GM18909 (cell line): Measurements from ENCODE around the gene HS6ST1.

Source experiments
- ATAC-seq: cut with Tn5 transposase; IDR thresholded peaks from one replicate; pipeline ENCODE4 v1.9.1; 2021; ENCODE audit warnings: mild to moderate bottlenecking; ENCODE audit not compliant: unreplicated experiment, poor library complexity

HS6ST1 gene

DNA sequence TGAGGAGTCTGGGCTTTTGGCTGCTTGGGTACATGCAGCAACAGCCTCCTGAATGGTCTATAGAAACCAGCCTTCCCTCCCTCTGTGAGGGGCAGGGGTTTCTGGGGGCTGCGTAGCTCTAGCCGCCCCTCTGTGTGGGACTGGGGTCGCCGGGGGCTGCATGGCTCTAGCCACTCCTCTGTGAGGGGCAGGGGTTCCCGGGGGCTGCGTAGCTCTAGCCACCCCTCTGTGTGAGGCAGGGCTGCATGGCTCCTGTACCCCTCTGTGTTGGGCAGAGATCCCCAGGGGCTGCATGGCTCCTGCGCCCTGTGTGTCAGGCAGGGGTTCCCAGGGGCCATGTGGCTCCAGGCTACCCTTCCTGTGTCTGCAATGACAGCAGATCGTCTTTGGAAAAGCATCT lies 17.6 kb downstream of the HS6ST1 start:
- ATAC-seq = no peak

DNA sequence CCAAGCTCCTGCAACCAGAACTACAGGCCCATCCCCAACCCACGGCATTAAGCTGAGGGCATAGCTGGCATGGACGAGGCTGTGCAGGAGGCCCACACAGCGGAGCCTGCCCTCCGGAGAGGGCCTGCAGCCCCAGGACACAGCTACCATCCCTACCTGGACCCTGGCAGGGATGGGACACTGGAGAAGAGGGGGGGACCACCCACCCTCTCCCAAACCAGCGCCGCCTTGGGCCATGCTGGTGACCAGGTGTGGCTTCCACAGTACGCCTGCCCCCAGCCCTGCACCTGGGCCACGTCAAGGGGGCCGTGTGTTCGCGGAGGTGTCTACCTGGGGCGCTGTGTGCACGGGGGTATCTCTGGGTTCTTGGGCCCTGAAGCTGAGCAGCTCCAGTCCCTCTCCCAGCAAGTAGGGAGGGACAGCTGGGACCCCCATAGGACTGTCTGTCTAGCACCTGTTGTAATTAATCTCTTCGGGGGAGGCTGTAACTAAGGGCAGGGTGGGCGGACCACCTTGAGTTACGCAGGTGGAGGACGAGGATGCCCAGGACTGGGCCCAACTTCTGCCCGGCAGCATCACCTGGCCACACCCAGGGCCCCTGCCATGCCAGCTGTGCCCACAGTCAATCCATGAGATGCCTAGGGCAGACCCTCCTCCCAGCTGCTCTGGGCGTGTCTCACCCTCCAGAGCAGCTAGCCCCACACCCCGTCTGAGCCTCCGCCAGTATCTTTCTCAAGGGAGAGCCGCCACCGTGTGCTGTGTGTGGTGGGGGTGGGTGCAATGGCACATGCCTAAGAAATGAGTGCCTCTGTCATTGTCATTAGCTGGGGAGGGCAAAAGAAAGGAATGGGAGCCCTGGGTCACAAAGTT lies 18.3 kb downstream of the HS6ST1 start:
- no peak for ATAC-seq

DNA sequence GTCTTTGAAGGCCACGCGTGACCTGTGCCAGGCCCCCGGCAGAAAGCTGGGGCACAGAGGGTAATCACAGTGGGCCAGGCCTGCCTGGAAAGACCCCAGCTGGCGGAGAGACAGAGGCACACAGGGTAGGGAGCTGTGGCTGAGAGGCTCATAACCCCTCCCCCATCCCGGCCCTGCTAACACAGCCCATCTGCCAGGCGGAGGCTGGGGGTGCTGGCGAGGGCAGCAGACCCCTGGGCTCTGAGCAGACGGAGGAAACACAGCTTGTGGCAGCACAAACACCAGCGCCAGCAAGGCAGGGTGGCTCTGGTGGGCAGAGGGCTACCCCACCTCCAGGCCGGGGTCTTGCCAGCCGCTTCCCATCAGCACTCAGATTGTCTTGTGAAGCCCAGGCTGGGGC lies 19.0 kb downstream of the HS6ST1 start:
- ATAC-seq = no peak

DNA sequence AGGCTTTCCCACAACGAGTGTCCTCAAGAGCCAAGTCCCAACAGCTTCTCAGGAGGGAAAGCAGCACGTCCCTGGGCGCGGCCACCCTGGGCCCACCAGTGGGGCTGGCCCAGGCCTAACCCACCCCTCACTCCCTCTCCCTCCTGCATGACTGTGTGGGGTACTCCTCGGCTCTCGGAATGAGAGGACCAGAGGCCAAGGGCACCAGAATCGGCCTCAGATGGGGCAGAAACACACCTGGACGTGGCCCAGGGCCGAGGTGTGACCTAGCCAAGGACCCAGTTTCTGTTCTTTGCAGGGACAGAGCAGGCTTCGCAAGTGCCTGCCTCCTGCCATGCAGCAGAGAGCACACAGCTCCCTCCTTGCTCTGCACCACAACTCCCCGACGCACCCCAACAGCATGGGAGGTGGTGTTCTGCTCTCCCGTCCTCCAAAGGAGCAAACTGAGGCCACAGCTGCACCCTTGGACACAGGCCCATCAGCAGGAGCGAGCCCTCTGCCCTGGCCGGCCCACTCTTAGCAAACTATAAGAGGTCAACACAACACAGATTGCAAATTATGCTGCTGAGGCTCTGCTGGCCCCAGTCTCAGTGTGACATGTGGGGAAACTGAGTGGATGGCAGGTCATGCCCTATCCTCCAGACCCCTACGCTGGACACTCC lies 19.7 kb downstream of the HS6ST1 start:
- no peak for ATAC-seq

DNA sequence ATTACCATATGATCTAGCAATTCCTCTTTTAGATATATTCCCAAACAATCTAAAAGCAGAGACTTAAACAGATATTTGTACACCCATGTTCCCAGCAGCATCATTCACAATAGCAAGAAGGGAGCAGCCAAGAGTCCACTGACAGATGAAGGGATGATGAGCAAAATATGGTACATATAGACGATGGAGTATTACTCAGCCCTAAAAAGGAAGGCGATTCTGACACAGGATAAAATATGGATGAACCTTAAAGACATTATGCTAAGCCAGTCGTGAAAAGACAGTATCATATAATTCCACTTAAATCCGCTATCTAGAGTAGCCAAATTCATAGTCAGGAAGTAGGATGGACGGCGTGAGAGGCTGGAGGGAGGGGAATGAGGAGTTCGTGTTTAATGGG lies 20.4 kb downstream of the HS6ST1 start:
- no peak for ATAC-seq

DNA sequence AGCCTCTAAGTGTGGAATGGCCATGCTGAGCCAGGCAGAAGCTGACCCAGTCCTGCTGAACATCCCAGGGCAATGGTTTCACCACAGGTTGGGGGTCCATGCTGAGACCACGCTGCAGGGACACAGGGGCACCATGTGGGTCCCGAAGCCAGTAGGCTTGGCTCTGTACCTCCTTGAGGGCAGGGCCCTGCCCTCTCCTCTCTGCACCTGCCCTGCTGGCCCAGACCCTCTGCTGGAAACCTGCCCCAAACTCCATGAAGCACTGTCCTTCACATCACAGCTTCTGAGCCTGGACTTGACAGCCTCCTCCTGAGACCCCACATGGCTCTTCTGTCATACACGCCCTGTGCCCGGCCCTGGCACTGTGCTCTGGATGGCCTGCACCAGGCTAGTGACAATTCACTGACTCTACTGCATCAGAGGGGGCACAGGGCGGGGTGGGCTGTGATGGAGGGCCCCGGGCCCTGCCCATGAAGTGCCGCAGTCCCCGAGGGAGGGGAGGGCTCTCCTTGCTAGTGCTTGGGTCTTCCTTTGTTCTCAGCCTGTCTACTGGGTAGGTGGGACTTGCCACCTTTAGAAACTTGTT lies 24.7 kb downstream of the HS6ST1 start:
- no peak for ATAC-seq

DNA sequence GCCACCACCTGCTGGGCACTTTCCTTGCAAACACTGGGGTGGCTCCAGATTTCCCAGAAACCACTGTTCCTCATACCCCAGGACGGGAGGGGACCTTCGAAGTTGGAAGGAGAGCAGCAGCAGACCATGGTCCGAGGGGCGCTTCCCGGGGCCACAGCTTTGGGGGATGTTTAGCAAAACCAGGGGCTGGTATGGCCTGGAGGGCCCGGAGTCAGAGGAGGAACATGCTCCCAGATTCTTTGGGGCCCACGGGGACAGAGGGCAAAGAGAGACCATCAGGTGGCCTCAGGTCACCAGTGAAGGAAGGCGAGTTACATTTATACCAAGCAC lies 25.3 kb downstream of the HS6ST1 start:
- ATAC-seq = no peak

DNA sequence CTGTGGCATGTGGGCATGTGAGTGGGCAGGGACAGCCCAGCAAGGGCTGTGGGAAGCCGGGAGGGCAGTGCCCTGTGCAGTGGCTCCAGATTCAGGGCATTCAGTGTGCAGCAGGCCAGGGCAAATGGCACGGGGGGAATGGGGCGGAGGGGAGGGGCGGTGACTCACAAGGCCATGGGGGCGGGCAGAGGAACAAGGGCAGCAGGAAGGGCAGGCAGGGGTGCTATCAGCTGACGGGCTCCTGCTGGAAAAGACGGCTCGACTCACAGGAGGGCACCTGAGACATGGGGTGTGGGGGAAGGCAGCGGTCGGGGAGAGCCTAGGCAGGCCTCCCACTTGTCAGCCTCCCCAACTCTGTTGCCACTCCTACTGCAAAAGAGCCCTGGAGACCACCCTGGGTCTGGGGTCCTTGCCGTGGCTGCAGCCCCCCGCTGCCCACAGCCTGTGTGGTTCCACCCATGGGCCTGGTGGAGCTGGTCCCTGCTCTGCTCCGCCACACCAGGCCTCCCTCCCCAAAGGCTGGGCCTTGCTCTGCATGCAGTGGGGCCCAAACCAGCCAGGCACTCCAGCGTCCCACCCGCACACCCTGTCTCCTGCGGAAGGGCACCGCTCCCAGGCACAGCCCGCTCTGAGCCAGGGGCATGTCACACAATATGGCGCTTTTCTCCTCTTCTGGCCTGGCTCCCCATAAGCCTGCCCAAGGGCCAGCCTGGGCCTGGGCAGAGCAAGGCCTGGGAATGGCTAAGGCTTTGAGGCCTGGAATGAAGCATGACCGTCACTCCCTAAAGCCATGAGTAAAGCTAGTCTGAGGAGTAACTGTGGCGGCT lies 25.9 kb downstream of the HS6ST1 start:
- no peak for ATAC-seq

DNA sequence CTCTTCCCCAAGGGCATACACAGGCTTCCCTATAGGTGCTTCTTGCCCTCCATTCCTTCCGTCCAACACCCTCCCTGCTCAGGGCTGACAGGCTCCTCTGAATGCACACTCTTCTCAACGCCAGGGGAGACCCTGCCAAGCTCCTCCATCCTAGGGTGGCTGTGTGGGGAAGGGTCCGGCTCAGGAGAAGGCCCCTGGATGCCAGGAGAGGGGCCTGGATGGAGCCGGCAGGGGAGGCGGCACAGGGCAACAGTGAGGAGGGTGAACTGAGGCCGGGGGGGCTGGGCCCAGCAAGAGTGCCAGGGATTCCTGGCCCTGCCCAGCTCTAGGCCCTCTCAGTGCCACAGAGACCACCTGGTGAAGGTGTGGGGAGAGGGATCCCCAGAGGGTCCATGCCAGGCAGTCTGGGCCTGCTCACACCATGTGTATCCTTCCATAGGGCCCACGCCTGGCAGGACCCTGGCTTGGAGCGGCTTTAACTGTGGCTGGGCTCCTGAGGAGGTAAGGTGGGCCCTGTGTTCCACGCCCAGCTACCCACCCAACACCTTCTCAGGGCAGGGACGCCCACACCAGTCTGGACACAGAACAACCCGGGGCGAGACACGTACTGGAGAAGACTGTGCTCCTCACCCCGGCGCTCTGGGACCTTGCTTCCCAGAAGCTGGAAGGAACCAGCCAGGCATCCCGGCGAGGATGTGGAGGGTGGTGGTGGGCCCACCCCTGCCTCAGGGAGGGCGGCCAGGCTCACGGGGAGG lies 26.6 kb downstream of the HS6ST1 start:
- ATAC-seq = no peak

DNA sequence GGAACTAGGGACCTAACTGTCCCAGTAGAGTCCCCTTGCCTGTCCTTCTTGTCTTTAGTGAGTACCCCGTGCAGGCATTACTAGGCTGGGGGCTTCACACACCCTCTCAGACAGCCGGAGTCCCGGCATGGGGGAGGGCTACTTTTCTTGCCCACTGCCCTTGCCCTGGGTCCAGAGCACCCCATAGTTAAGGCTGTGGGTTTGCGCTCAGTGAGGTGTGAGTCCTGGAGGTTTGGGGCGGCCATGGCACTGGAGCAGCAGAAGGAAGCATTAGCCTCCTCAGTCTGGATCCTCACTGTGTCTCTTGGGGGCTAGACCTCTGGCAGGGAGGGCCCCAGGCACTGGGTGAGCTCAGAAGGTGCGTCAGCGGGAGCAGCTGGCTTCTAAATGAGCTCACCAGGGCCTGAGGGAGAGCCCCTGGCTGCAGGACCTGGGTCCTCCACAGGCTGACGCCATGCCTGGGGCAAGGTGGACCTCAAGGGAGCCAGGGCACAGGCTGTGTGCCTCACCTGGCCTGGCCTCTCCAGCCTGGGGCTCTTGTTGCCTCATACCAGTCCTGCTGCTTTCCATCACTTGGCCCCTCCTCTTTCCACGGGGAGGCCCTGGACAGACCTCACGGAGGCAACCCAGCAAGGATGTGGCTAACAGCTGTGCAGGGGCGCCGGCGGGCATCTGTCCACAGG lies 27.4 kb downstream of the HS6ST1 start:
- ATAC-seq = no peak

DNA sequence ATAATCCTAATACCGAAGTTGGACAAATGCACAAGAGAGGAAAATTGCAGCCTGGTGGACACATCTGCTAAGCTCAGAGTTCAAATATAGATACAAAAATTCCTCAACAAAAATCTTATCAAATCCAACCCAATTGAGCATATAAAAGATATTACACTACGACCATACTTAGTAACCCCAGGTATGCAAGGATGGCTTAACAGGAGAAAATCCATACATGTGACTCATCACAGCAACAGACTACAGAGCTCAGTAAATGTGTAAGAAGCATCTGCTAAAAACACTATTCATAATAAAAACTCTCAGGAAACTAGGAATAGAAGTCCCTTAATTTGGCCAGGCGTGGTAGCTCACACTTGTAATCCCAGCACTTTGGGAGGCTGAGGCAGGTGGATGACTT lies 28.3 kb downstream of the HS6ST1 start:
- ATAC-seq = no peak

DNA sequence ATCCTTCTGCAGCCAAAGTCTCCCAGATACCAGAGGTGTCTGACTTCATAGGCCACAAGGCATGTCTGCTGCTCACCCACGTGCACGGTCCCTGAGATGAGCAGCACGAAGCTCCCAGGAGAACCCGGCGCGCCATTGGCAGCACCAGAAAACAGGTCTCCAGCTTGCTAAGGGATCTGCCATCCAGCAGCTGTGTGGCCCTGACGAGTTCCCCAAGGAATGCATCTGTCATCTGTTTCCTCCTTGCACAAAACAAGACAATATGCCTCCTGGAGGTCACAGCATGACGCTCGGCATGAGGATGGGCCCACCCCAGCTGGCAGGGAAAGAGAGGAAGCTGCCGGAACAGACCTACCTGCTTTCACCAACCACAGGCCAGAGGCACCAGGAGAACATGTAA lies 29.2 kb downstream of the HS6ST1 start:
- ATAC-seq = no peak

DNA sequence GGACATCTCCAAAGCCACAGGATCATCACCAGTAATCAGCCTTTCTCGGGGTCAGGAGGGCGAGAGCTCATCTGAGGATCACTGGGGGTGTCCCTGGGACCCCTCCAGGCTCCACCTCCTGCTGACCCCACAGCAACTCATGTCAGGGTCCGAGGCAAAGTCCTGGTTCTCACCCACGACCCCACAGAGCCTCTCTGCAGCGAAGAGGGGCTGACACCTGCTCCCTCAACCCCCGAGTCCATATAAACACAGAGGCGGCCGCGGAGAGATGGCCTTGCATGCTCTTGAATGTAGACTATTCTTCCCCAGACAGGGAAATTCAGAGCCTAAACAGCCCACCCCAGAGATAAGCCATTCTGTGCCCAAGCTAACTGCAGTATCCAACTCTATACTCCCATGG lies 29.9 kb downstream of the HS6ST1 start:
- ATAC-seq = no peak

DNA sequence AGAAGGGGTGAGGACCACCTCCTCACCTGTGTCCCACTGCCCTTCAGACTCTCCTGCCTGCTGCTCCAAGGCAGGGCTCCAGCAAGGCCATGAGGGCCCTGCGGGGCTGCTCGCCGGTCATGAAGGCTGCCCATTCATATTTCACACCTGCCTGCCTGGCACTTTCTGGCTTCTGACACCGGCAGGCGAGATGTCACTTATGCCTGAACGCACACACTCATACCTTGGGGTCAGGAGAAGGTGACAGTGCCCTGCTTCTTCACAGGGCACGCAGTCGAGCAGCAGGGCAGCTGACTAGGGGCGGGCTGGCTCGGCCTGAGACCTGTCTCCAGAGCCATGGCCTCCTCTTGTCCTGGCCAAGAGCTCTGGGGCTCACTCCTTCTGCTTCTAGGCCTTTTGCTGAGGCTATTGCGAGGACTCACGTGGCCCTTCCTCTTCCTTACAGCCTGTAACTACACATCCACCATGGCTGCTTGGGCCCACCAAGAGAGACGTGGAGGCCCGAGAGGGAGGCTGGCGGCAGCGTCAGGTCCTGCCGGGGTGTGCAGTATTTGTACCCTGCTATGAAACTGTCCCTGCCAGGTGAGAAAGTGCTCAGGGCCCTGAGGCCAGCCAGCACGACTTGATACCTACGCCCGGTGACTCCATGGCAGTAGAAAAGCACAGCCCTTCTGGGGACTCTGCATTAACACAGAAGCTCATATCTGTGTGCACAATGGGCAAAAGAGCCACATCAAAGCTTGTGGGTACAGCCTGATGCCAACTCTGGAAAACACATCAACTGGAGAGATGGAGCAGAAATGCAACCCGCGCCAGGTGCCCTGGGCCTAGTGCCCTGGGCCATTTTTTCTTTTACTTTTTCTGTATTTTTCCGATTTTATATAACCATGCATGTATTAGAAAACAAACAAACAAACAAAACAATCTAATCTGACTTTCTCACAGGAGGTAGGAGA lies 30.6 kb downstream of the HS6ST1 start:
- ATAC-seq = no peak

DNA sequence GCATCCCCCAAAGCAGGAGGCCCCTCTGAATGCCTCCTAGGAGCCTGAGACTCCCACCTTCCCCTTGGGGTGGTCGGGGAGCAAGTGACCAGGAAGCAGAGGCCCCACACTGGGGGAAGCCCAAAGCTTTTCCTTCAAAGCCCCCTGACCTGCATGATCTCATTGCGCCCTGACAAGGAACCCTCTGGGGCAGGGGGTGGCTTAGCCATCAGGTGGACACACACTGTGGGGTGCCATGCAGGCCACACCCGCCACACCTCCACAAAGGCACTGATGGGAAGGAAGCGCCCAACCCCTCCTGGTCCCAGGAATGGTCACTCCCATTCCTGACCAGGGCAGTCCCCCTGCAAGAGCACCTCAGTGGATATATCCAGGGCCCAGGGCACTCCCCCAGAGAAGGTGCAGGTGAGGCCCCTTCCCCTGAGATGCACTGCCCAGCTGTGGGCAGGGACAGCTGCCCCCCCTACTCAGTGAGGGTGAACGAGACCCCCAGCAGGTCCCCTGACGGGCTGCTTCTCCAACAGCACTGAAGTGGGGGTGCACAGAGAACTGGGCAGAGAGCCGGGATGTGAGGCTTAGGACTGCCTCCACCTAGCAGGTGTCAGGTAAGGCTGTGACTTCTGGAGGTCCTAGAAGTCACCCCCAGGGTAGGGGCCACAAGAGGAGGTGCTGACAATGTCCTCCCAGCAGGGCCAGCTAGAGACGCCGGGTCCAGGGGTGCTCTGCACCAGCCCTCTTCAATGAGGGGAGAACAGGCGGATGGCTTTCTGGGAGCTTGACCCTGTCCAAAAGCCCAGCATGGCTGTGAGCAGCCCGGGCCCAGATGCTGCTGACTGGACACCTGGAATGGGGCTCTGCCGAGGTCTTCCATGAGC lies 31.5 kb downstream of the HS6ST1 start:
- no peak for ATAC-seq

DNA sequence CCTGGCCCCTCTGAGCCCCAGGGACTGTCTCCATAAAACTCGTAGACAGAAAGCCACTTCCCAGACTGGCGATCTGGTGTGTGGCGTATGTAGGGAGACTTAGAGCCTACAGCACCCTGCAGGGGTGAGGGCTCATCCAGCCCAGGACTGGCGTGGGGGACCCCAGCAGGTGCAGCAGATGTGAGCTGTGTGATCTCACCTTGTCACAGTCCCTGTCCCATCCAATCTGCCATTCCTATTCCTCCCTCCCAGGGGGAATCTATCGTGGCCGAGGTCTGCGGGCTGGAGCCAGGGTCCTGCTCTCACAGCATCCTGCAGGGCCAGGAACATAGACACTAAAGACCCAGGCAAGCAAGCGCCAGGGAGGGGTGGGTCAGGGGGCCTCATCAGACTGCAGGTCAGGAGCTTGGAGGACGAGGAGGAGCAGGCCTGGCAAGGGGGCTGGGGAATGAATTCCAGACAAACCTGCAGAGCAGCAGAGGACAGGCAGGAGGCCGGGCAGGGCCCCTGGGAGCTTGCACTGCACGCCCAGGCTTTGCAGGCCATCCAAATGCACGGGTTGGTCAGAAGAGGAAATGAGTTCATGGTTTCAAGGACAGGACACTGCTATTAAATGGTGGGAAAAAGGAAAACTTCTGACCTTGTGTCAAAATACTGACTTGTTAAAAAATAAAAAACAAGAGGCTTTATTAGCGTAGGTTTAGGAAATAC lies 32.5 kb downstream of the HS6ST1 start:
- no peak for ATAC-seq

DNA sequence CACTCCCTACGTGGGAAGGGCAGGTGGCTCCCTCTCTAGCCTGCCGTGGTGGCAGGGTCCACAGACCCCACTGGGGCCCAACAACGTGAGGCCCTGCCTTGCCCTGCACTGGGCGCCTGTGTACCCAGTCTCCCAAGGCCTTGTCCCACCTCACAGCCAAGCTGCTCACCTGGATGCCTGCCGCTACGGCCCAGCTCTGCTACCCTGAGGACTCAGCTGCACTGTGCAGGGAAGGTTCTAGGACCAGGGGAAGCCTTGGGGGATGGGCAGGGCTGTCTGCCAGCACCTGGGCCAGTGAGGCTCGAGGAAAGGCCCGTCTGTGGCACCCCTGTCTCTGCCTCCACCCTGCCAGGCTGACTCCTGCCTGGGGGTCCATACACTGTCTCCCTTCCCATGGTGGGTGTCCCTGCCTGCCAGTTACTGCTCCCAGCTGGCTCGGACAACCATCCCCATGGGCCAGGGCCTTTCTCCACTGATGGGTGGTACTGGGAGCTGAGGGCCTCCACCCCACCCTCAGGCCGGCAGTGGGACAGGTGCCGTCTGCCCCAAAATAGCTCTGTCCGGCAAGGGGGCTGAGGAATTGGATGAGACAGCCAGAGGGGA lies 33.2 kb downstream of the HS6ST1 start:
- no peak for ATAC-seq
